NB4 (cell line): ENCODE data around the gene CYB5RL.

Experiments
- TF ChIP-seq, protein P1 (sequence below): IDR thresholded peaks from one replicate; pipeline ENCODE4 v1.5.1; 2012; ENCODE audit warnings: low read depth, low read length
- TF ChIP-seq, protein P2 (sequence below): IDR thresholded peaks from 2 replicates; pipeline ENCODE4 v1.6.1; 2011; ENCODE audit warnings: low read depth, low read length

DNA sequence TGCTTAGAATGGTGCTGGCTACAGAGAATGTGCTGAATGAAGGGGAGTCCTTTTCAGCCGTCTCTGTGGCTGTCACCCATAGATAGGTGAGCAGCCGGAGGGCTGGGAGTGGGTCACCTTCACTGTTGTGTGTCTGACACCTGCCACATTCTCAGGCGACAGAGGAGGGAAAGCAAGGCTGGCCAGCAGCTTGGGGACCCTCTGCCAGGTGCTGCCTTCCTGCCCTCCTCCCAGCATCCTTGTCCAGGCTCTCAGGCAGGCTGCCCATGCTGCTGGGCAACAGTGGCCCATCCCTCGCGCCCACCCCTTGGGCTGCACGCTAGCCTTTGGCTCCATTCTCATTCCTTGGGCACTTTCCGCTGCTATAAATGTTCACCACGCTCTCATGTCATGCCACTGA, 22.1 kb downstream of the CYB5RL start:
- TF ChIP-seq, protein P1, sequence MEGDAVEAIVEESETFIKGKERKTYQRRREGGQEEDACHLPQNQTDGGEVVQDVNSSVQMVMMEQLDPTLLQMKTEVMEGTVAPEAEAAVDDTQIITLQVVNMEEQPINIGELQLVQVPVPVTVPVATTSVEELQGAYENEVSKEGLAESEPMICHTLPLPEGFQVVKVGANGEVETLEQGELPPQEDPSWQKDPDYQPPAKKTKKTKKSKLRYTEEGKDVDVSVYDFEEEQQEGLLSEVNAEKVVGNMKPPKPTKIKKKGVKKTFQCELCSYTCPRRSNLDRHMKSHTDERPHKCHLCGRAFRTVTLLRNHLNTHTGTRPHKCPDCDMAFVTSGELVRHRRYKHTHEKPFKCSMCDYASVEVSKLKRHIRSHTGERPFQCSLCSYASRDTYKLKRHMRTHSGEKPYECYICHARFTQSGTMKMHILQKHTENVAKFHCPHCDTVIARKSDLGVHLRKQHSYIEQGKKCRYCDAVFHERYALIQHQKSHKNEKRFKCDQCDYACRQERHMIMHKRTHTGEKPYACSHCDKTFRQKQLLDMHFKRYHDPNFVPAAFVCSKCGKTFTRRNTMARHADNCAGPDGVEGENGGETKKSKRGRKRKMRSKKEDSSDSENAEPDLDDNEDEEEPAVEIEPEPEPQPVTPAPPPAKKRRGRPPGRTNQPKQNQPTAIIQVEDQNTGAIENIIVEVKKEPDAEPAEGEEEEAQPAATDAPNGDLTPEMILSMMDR: no peak
- TF ChIP-seq, protein P2, sequence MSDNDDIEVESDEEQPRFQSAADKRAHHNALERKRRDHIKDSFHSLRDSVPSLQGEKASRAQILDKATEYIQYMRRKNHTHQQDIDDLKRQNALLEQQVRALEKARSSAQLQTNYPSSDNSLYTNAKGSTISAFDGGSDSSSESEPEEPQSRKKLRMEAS: no peak
